HG03108 (cell line): ENCODE results near the gene RAD51B.

ENCODE experiments used
- ATAC-seq: cut with Tn5 transposase; IDR thresholded peaks from one replicate; pipeline ENCODE4 v1.9.1; 2021; ENCODE audit warnings: moderate library complexity; ENCODE audit not compliant: unreplicated experiment

The RAD51B gene

GRCh38 chr14:68552075-68552474 is 732.5 kb downstream of the RAD51B start:
- ATAC-seq, result no peak

DNA sequence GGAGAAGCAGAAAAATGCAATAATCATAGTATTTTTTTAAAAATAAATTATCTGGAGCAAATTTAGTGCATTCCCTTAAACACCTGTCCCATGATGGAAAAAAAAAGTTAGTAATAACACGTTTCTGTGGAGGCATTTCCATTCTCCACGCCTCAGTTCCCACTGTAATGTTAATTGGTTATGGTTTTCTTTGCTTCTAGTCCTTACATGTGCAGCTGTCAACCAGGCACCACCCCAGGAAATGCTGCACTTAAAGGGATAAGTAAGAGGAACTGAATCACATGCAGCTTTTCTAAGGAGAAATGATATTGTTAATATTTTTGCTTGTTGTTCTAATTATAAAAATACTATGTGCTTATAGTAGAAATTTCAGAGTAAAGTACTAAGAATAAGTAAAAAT is 733.0 kb downstream of the RAD51B start:
- no peak for ATAC-seq

DNA sequence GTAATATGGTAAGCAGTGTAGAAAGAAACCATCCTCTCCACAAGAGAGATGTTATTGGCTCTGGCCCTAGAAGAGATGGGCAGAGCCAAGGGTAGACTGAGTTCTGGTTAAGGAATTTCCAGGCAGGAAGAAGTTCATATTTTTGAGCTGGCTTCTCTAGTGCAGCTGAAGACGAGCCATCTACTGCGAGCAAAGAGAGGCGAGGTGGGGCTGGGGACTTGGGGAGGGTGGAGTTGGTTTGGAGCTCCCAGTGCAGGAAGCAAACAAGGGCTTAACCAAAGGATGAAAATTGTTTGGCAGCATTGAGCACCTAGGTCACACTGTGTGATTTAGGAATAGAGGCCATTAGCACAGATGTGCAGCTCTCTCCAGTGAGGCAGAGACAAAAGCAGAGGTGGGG is 733.7 kb downstream of the RAD51B start:
- no peak for ATAC-seq

- ATAC-seq, result no peak
Observed at GRCh38 chr14:68554231-68554630, 734.7 kb downstream of the RAD51B start.

GRCh38 chr14:68556253-68556652 is 736.7 kb downstream of the RAD51B start:
- ATAC-seq, result no peak

DNA sequence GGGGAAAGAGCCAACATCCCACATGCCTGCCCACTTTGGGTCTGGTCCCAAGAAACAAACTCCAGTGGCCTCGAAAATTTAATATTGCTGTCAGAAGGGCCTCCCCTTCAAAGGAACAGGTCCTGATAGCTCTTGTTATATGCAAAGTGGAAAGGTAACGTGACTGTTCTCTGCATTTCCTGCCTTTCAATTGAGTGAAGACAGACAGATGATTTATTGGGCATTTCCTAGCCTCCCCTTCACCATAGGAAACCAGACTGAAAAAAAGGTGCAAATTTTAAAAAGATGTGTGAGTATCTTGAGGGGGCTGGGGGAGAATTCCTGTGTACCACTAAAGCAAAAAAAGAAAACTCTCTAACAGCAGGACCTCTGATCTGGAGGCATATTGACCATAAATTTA is 738.1 kb downstream of the RAD51B start:
- ATAC-seq, result no peak

- no peak for ATAC-seq
Observed at GRCh38 chr14:68558096-68558495, 738.5 kb downstream of the RAD51B start.

DNA sequence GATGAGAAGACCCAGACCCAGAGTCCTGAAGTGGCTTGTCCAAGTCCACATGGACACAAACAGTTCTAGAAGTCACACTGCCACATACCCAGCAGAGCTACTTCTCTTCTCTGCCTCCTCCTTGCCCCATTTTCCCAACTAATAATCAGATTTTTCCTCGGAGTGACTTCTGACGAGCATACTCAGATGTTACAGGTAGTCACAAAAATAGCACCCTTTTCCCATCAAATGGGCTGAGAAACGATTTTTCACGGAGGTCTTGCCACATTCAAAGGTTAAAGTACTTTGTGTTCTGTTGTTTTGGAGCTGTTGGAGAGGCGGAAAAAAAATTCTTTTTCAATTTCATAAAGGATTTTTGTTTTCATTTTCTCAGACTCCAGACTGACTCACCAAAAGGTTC is 740.4 kb downstream of the RAD51B start:
- ATAC-seq, result no peak

DNA sequence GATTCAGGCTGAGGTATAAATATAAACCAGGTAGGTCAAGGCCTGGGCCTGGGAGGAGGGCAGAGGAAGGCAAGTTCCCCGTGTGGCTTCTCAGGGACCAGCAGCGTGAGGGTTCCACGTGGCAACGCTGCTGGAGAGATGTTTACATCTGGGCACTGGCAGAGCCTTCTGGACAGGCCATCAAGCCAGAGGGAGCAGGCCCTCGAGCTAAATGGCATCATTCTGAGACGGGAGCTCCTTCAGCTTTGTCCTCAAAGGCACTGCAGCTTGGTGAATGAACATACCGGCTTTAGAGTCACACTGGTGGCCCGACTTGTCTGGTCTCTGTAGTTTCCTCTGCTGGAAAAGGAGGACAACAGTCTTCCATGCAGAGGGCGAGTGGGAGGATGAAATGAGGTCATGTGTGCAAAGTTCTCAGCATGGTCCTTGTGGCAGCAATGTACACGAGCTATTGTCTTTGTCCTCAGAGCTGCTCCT is 742.0 kb downstream of the RAD51B start:
- ATAC-seq, result no peak

DNA sequence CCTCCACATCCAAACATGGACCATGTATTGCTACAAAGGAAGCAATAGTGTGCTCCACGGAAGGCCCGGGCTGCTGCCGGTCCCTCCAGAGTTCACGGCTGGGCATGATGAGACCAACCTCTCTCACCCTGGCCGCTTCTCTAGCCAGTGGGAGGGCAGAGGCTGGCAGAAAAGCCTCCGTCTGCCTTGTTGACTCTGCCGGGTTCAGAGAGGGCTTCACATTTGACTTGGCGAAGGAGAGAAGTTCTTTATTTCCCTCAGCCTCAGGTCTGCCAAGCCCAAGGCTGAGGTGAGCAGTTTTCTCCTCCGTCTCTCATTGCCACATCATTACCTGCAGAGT is 743.3 kb downstream of the RAD51B start:
- ATAC-seq, result no peak

- no peak for ATAC-seq
Observed at GRCh38 chr14:68563251-68564131, 743.9 kb downstream of the RAD51B start.

DNA sequence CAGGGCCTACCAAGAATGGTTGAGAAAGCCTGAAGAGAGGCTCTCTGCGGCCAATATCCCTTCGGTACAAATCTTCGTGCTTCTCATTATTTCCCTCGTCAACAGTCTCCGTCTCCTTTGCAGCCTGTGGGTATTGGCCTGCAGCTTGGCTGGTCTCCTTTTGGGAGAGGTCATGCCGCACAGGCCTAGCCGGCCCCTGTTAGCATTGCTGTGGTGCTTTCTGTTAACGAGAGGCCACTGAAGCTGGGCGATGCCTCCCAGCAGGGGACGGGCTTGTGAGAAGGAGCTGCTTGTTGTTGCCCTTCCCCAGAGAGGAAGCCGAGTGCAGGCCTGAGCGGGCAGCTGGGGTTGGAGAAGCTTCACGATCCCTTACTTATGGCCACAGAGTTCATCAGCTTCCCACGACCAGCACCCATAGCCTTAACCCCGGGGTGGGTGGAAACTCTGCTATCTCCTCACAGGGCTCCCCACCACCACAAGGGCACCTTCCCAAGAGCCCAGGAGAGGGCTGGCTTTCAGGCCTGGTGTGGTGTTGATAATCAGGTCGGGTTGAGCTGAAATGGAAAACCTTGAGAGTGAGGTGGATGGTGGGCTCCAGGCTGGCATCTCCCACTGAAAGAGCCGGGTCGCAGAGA is 744.7 kb downstream of the RAD51B start:
- no peak for ATAC-seq

GRCh38 chr14:68564826-68565759 is 745.5 kb downstream of the RAD51B start:
- ATAC-seq, result no peak

- no peak for ATAC-seq
Observed at GRCh38 chr14:68566075-68566474, 746.5 kb downstream of the RAD51B start.

- ATAC-seq, result no peak
Observed at GRCh38 chr14:68568907-68569897, 749.6 kb downstream of the RAD51B start.

DNA sequence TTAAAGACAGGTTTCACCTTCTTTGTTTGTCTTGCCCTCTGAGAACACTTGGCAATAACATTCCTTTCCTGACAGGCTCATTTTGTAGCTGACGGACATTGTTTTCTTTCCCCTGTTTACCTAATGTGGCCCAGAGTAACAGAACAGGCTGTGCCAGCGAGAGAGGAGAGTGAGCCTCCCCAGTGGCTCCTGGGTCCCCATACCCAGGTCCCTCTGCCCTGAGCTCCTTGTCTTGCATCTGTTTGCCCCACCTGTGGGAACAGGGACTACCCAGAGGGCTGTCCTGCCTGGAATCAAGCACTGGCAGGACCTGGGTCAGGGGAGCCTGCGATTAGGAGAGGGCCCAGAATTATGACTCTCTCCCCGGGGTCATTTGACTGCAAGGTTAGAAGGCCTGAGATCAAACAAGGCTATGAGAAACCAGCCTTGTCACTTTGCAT is 750.4 kb downstream of the RAD51B start:
- no peak for ATAC-seq

DNA sequence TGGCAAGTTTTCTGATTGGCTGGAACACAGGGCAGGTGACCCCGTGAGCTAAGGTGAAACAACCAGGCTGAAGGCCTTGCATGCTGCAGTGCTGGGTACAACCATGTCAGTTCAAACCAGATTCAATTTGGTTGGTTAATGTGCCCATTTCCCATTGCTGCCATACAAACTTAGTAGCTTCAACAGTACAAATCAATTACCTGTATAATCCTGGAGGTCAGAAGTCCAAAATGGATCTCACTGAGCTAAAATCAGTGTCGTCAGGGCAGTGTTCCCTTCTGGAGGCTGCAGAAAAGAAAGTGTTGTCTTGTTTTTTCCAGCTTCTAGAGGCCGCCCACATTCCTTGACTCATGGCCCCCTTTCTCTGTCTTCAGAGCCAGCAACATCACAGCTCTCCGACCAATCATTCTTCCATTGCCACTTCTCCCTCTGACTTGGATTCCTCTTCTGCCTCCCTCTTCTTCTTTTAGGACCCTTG is 751.6 kb downstream of the RAD51B start:
- no peak for ATAC-seq

GRCh38 chr14:68571928-68572525 is 752.4 kb downstream of the RAD51B start:
- ATAC-seq, result no peak

GRCh38 chr14:68573126-68573525 is 753.5 kb downstream of the RAD51B start:
- ATAC-seq, result no peak

DNA sequence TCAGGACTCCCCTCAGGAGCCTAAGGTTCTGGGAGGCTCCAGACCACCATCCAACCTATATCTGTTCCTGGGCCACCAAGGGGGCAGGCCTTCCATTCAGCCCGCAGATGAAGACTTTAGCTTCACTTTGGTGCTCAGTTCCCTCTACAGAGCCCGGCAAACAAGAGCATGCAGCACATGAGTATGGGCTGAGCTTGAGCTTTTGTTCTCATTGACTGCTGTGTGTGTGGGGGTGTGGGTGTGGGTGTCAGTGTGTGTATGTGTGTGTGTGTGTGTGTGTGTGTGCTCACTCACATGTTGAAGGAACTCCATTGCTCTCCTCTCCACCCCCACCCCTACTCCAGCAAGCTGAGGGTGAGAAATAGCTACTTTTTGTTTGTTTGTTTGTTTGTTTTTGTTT is 754.1 kb downstream of the RAD51B start:
- no peak for ATAC-seq
